Stimulated activated naive CD8-positive, alpha-beta T cell treated with anti-CD3 and anti-CD28 coated beads, Interleukin-15, Interleukin-2, amounts not matched to agents 100 U/mL and 50 U/mL, for 24 hours (primary cell): ENCODE results near the gene FHIP1B.

ENCODE experiments used
- ATAC-seq: fragments of 150-1000 bp; cut with Tn5 transposase; one replicate; pipeline ENCODE4 v1.10.0; 2021
- DNase-seq: peaks from one replicate; pipeline ENCODE4 v3.0.0; 2021

Gene FHIP1B

GRCh38 chr11:6238902-6239301 is 4.5 kb upstream of the FHIP1B start, which contains the start of gene CNGA4:
Gene CNGA4 (plus strand): TSS chr11:6239089. CDS start chr11:6239207, 118 bp downstream.
- no peak for DNase-seq

GRCh38 chr11:6237761-6238302 is 3.4 kb upstream of the FHIP1B start:
- no peak for DNase-seq
- no peak for ATAC-seq

More at GRCh38 chr11:6238902-6239301, 4.5 kb upstream of the FHIP1B start, which contains the start of gene CNGA4:
- ATAC-seq: no peak

DNA sequence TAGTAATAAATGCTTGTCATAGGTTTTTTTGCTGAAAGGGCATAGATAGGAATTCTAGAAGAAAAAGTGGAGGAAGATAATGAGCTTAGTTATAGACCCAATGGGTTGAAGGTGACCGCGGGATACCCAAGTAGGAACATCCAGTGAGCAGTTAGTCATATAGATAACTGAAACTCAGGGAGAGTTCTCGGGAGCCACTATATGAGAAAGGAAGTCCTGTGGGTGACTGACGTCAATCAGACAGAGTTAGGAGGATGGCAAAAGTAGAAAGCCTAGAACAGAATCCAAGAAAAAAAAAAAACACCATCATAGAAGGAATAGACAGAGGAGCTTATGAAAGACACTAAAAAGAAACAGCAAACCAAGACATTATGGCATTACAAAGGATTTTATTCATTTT is 2.8 kb upstream of the FHIP1B start:
- ATAC-seq (no peak), DNase-seq (no peak)

DNA sequence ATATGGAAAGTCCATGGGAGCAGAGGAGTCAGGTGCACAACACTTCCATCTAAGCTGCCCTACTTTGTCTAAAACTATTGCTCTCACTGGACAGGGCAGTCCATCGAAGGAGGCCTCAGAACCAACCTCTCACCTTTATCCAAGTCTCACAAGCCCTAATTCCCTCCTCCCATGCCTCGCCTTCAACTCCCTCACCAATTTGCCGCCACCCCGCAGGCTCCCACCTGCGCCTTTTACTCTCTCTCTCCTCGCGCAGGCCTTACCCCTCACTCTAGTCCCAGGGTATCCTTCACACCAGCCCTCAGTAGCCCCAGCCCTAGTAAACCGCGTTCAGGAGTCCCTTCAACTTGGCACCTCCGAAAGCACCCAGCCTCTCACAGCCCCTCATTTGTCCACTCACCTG is 451 bp downstream of the FHIP1B start:
- DNase-seq: no peak
- no peak for ATAC-seq

GRCh38 chr11:6232899-6233298 is 1.5 kb downstream of the FHIP1B start:
- DNase-seq: no peak
- ATAC-seq: no peak

DNA sequence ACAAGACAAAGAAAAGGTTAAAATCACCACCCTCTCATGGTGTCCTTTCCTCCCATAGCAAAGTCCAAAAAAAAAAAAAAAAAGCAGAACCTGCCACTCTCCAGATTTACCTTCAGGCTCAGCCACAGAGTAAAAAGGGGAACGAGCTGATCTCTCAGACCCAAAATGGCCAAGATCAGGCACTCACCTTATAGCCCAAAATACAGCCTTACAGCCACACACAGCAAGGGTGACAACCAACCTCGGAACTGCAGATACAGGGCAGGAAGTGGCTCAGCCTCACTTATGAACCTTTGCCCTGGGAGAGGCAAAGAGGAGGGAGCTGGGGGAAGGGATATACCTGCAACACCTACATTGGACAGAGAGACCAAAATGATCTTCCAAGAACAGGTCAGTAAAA is 4.5 kb downstream of the FHIP1B start:
- DNase-seq: no peak
- no peak for ATAC-seq

DNA sequence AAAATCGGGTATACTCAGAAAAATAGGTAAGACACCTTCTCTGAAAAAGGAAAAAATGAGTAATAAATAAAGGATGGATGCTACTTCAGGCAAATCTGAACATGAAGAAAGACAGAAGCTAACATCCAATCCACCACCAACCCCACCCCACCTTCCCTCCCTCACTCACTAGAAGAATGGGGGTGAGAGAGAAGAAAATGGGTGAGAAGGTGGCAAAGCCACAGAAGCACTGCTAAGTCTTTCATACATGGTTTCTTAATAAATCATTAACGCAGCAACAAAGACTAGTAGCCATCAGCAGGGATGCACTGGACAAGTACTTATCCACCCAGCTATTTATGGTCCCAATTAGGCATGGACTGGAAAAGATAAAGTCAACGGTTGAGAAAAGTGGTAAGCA is 5.9 kb downstream of the FHIP1B start:
- DNase-seq (no peak), ATAC-seq (no peak)

DNA sequence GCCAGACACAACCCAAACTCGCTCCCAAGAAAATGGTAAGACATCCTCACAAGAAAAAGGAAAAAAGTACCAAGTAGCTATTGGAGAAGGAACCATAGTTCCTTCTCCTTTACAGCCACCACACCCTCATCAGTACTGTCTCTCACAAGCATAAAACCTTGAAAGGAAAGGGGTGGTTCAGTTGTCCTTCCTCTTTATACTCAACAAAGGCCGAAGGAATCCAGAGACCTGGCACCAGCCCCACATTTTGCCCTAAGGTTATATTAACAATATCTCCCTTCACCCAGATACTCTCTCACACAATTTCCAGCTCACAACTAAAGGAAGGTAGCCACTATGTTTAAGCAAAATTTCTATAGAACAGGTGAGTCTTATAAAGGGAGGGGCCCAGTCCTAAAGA is 8.5 kb downstream of the FHIP1B start:
- no peak for DNase-seq
- ATAC-seq: no peak

DNA sequence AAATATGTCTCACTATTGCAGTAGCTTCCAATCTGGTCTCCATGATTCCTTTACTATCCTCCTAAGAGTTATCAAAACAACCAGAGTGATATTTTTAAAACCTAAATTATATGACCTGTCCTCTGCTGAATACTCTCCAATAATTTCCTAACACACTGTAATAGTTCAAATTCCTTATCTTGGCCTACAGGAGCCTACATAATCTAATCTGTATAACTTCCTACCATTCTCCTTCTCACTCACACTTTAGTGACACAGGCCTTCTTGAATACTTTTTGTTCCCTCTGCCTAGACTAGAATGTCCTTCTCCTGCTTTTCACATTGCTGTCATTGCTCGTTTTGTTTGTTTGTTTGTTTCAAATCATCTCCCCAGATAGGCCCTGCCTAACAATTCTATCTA is 9.4 kb downstream of the FHIP1B start:
- DNase-seq (no peak), ATAC-seq (no peak)

DNA sequence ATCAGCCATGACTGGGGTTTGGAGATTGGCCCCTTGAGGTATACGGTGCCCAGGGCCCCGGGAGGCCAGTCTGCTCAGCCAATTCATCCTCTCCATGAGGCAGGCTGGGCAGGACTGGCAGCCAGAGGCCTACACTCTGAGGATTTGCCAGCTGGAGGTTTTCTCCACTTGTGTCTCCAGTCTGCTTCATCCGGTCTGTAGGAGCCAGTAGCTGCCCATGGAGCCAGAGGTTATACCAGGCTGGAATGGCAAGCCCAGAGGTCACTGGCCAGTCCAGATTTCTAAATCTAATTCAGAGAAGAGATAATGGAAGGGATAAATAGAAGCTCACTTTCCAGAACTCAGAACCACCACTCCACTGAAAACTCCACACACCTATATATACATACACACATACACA is 10.0 kb downstream of the FHIP1B start:
- ATAC-seq (no peak), DNase-seq (no peak)

GRCh38 chr11:6223854-6224253 is 10.6 kb downstream of the FHIP1B start:
- DNase-seq (no peak), ATAC-seq (no peak)

- ATAC-seq (no peak), DNase-seq (no peak)
These were observed 15.1 kb downstream of the FHIP1B start for GRCh38 chr11:6219359-6219758.

- DNase-seq (no peak), ATAC-seq (peak; percentile 43)
These were observed 16.7 kb downstream of the FHIP1B start for GRCh38 chr11:6217722-6218121.

DNA sequence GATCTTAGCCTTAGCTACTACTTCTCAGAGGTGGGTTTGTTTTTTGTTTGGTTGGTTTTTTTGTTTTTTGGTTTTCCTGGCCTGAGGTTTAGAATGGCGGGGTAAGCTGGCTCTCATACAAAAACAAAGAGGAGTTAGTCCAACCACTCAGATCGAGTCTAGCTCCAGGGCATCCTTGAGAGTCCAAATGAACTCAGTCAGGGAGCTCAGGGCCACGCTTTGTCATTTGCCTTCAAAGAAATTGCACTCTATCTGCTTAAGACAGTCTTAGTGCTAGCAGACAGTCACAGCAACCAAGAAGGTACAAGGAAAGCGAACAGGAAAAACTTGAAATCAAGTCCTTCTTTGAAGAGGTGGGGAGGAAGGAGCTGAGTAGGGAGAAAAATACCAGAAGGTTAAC is 17.9 kb downstream of the FHIP1B start:
- DNase-seq: no peak
- no peak for ATAC-seq

DNA sequence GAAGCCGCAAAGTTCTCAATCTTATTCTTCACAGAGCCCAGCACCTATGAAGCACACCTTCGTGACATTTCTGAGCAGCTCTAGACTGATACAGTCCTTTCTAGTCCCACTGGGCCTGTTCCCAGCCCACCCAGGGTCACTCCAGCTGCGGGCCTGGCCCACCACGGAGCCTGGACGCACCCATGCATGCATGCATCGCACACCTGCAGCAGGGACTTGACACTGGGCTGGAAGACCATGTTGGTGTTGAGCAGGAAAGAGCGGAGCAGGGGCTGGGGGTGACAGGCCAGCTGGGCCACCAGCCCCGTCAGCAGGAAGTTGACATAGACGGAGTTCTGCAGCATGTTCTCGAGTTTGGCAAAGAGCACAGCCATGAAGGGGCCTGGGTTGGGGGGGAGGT is 19.9 kb downstream of the FHIP1B start:
- DNase-seq (no peak), ATAC-seq (no peak)

DNA sequence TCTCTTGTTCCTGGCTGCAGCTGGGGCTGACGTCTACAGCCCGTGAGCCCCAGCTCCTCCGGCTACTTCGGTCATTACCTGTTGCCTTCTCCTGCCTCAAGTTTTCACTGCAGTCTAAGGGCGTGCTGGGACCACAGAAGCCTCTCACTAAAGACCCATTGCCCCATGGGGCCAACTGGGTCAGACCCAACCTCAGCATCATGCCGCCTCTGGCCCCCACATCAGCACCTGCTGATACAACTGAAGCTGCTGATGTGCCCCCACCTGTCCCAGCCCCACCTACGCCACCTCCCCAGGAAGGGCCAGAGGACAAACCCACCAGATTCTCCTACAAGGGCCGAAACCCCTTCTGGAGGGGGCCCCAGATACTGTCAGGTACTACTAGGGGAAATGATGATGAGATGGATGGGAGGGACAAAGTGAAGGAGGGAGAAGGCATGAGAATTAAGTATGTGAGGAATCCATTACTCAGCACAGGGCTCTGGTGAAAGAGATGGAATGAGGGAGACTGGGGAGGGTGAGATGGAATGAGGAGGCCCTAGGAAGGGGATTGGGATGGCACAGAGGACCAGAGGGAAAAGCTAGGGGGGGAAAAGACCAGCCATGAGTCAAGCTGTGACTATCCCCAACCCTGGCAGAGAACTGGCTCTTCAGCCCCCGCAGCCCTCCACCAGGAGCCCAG is 24.0 kb downstream of the FHIP1B start:
- ATAC-seq: no peak
- no peak for DNase-seq

- DNase-seq (no peak), ATAC-seq (no peak)
These were observed 24.6 kb downstream of the FHIP1B start for GRCh38 chr11:6209801-6210200.

- DNase-seq (no peak), ATAC-seq (no peak)
These were observed 27.8 kb downstream of the FHIP1B start for GRCh38 chr11:6206456-6207180.

DNA sequence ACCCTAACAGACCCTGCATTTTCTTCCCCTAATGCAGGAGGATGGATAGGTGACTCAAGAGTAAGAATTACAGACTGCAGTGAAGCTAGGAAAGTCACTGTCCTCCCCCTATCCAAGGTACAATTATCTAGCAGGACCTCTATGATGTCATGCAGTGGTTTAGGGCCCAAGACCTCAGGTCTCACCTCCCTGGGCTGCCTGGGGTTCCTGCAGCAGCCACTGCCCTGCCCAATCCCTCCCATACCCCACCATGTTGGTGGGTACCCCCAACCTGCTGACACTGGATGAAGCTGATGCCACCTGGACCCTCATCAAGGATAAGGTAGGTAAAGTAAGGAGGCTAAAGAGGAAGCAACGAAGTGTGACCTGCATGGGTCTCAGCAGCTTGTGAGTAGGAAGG is 29.1 kb downstream of the FHIP1B start, which contains the start of gene C11orf42:
C11orf42 (plus strand) TSS at position 192 of the 400 bp plus-strand sequence; CDS start at position 251, 59 bp downstream.
- ATAC-seq (no peak), DNase-seq (no peak)

GRCh38 chr11:6204706-6205105 is 29.7 kb downstream of the FHIP1B start:
- DNase-seq (no peak), ATAC-seq (no peak)

GRCh38 chr11:6203327-6203726 is 31.1 kb downstream of the FHIP1B start:
- DNase-seq (no peak), ATAC-seq (peak; percentile 49)

GRCh38 chr11:6202041-6202440 is 32.4 kb downstream of the FHIP1B start:
- no peak for ATAC-seq
- DNase-seq: no peak

- no peak for DNase-seq
These were observed 33.0 kb downstream of the FHIP1B start for GRCh38 chr11:6201481-6201880.

More at GRCh38 chr11:6201481-6201880, 33.0 kb downstream of the FHIP1B start:
- peak; percentile 61 for ATAC-seq
